Measurements from ENCODE around the gene PTPN4.

- TF ChIP-seq FOXK2 (IDR thresholded peaks at IDR 0.05) (no peak), ZNF24 (IDR thresholded peaks at IDR 0.05) (no peak)
Observed at GRCh38 chr2:119879502-119879901, 119.8 kb downstream of the PTPN4 start.

Measured in GM12878 (cell line).